Smooth muscle cell of trachea (primary cell): ENCODE measurements around the gene HBD. TPM values are rescaled to one million over a fixed set of nuclear protein-coding genes. Genes with fewer than 3 reads are reported as not detected.

Source experiments
- total RNA-seq: library from RNA; depleted of rRNA; stranded (reverse); fragments of >200 nt; gene quantifications from 2 replicates; pipeline ENCODE4 v1.2.1, GENCODE V29; 2014

The HBD gene
- total RNA-seq: 0.83 and 1.0 TPM in 2 replicates

DNA sequence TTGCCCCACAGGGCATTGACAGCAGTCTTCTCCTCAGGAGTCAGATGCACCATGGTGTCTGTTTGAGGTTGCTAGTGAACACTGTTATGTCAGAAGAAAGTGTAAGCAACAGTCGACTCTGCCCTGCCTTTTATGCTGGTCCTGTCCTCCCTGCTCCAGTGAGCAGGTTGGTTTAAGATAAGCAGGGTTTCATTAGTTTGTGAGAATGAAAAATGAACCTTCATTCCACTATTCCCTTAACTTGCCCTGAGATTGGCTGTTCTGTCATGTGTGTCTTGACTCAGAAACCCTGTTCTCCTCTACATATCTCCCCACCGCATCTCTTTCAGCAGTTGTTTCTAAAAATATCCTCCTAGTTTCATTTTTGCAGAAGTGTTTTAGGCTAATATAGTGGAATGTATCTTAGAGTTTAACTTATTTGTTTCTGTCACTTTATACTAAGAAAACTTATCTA, at the start of gene HBD:
Gene HBD (minus strand): TSS at position 103 of the 454 bp plus-strand sequence. CDS start 50 bp downstream, at position 53.

DNA sequence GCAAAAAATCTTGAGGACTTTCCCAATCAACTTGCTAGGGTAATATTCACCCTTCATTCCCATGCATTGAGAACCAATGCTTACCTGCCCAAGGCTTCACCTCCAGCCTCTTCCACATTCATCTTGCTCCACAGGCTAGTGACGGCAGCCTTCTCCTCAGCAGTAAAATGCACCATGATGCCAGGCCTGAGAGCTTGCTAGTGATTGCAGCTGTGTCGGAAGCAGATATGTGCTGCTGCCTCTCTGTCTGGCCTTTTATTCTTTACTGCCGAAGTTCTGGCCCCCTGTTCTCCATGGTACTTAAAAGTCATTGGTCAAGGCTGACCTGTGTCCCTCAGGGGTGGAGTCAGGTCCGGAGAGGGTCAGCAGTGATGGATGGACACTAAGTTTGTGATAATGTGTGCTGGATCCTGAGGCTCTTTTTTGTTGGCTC, 35.4 kb upstream of the HBD start, which contains the start of gene HBE1:
Gene HBE1 (minus strand): TSS at position 231 of the 433 bp plus-strand sequence. CDS start 55 bp downstream, at position 176.

DNA sequence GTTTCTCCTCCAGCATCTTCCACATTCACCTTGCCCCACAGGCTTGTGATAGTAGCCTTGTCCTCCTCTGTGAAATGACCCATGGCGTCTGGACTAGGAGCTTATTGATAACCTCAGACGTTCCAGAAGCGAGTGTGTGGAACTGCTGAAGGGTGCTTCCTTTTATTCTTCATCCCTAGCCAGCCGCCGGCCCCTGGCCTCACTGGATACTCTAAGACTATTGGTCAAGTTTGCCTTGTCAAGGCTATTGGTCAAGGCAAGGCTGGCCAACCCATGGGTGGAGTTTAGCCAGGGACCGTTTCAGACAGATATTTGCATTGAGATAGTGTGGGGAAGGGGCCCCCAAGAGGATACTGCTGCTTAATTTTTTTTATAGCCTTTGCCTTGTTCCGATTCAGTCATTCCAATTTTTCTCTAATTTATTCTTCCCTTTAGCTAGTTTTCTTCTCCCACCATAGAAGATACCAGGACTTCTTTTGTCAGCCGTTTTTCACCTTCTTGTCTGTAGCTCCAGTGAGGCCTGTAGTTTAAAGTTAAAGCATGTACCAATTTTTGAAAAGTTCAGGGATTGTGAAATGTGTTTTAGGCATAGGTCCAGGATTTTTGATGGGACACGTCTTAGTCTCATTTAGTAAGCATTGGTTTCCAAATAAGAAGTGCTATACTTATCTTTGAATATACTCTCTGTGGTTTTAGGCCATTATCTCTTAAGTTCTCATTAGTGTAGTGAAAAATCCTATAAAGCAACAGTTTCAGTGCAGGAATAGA, 20.5 kb upstream of the HBD start, which contains the start of gene HBG2:
Gene HBG2 (minus strand): TSS at position 136 of the 768 bp plus-strand sequence. CDS start 53 bp downstream, at position 83.

DNA sequence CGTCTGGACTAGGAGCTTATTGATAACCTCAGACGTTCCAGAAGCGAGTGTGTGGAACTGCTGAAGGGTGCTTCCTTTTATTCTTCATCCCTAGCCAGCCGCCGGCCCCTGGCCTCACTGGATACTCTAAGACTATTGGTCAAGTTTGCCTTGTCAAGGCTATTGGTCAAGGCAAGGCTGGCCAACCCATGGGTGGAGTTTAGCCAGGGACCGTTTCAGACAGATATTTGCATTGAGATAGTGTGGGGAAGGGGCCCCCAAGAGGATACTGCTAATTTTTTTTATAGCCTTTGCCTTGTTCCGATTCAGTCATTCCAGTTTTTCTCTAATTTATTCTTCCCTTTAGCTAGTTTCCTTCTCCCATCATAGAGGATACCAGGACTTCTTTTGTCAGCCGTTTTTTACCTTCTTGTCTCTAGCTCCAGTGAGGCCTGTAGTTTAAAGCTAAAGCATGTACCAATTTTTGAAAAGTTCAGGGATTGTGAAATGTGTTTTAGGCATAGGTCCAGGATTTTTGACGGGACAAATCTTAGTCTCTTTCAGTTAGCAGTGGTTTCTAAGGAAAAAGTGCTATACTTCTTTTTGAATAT, 15.6 kb upstream of the HBD start, which contains the start of gene HBG1:
Gene HBG1 (minus strand): TSS at position 51 of the 590 bp plus-strand sequence. CDS start 53 bp downstream, outside the sequence.

DNA sequence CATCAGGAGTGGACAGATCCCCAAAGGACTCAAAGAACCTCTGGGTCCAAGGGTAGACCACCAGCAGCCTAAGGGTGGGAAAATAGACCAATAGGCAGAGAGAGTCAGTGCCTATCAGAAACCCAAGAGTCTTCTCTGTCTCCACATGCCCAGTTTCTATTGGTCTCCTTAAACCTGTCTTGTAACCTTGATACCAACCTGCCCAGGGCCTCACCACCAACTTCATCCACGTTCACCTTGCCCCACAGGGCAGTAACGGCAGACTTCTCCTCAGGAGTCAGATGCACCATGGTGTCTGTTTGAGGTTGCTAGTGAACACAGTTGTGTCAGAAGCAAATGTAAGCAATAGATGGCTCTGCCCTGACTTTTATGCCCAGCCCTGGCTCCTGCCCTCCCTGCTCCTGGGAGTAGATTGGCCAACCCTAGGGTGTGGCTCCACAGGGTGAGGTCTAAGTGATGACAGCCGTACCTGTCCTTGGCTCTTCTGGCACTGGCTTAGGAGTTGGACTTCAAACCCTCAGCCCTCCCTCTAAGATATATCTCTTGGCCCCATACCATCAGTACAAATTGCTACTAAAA, 7.5 kb downstream of the HBD start, which contains the start of gene HBB:
Gene HBB (minus strand): TSS at position 340 of the 579 bp plus-strand sequence. CDS start 50 bp downstream, at position 290.

DNA sequence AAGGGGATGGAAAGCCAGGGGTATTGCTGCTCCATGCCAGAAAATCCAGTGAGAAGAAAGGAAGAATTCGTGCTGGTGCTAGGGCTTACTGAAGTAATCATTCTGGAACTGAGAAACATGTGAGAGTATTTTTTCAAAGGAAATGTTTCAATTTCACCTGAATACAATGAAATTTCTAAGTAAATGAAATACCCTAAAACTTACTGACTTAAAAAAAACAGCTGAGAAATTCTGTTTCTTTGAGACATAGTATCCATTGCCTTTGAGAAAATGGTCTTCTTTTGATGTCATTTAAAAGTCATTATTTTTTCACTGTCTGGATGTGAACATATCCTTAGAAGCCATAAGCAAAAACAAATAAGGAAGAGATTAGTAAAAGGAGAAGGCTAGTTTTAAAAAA, 33.7 kb downstream of the HBD start, which contains the start of gene OR51V1:
Gene OR51V1 (minus strand): TSS at position 101 of the 400 bp plus-strand sequence. CDS start 0 bp downstream, at position 101.

Other genes starting within 250 kb of the HBD start
- not detected in 2 replicates for gene OR51L1, start 239.6 kb downstream of the HBD start, total RNA-seq
- gene OR52J3, start 188.0 kb downstream of the HBD start, total RNA-seq: not detected in 2 replicates
- not detected in 2 replicates for gene OR52E2, start 174.9 kb downstream of the HBD start, total RNA-seq
- gene OR52E1, start 164.9 kb downstream of the HBD start, total RNA-seq: not detected in 2 replicates
- gene OR52A5, start 96.1 kb downstream of the HBD start, total RNA-seq: not detected in 2 replicates
- not detected in 2 replicates for gene OR52A1, start 79.7 kb downstream of the HBD start, total RNA-seq
- gene OR51V1, start 33.8 kb downstream of the HBD start, total RNA-seq: not detected in 2 replicates
- not detected in 2 replicates for gene HBB, start 7.4 kb downstream of the HBD start, total RNA-seq
- gene HBG1, start 15.4 kb upstream of the HBD start, total RNA-seq: not detected in 2 replicates
- gene HBG2, start 20.3 kb upstream of the HBD start, total RNA-seq: not detected in 2 replicates
- gene HBE1, start 35.5 kb upstream of the HBD start, total RNA-seq: 0.29 and 0.33 TPM in 2 replicates
- not detected in 2 replicates for gene OR51B4, start 67.5 kb upstream of the HBD start, total RNA-seq
- not detected in 2 replicates for gene OR51B2, start 89.8 kb upstream of the HBD start, total RNA-seq
- gene OR51B5, start 109.0 kb upstream of the HBD start, total RNA-seq: 0.29 TPM in 1 of 2 replicates, not detected in the other
- gene OR51B6, start 117.0 kb upstream of the HBD start, total RNA-seq: not detected in 2 replicates
- gene OR51M1, start 149.3 kb upstream of the HBD start, total RNA-seq: not detected in 2 replicates
- gene OR51Q1, start 187.6 kb upstream of the HBD start, total RNA-seq: not detected in 2 replicates
- not detected in 2 replicates for gene OR51I1, start 207.0 kb upstream of the HBD start, total RNA-seq
- gene OR51I2, start 214.8 kb upstream of the HBD start, total RNA-seq: not detected in 2 replicates